K562 (cell line): ENCODE data around the gene MYH3.

Experiments
- CTCF ChIP-seq, 3 experiments: IDR thresholded peaks in 2 of 3; conservative IDR thresholded peaks in 1 of 3; 2 replicates each; pipeline ENCODE4 v1.5.1; 2011 to 2012; ENCODE audit warnings: low read length in 3 of 3, mild to moderate bottlenecking in 3 of 3, control low read depth in 2 of 3, improper control_type of control experiment in 1 of 3, inconsistent platforms in 1 of 3, low read depth in 1 of 3, mixed read lengths in 1 of 3, moderate library complexity in 1 of 3; ENCODE audit not compliant: insufficient read depth in 2 of 3
- FOXK2 ChIP-seq, 2 experiments: fragments of 450-650 bp; IDR thresholded peaks in 1 of 2; conservative IDR thresholded peaks in 1 of 2; 2 replicates each; pipeline ENCODE4 v1.6.1; 2016; ENCODE audit warnings: low read depth in 2 of 2, mild to moderate bottlenecking in 1 of 2
- GTF2F1 ChIP-seq: IDR thresholded peaks from 2 replicates; pipeline ENCODE4 v1.6.1; 2011; ENCODE audit warnings: low read depth, low read length, improper control_type of control experiment
- HOMEZ ChIP-seq: fragments of 250-450 bp; sonication (Bioruptor Pico); IDR thresholded peaks from 2 replicates; pipeline ENCODE4 v1.4.0; 2020; ENCODE audit warnings: mild to moderate bottlenecking, moderate library complexity
- JUNB ChIP-seq: fragments of 450-650 bp; formaldehyde crosslinking; conservative IDR thresholded peaks from 2 replicates; pipeline ENCODE4 v1.4.0; 2020; ENCODE audit warnings: mild to moderate bottlenecking
- TARDBP ChIP-seq: fragments of 450-650 bp; IDR thresholded peaks from 2 replicates; pipeline ENCODE4 v1.6.1; 2016

GRCh38 chr17:10646392-10646990, 10.6 kb downstream of the MYH3 start:
- TF ChIP-seq CTCF (IDR thresholded peaks at IDR 0.05 in 2 of 3, conservative IDR thresholded peaks at IDR 0.05 in 1 of 3; ENCODE audit: insufficient read depth in 2 of 3, low read depth in 1 of 3, low read length in 3 of 3) (peak; percentile 69), HOMEZ (CRISPR knock-in tag) (no peak), JUNB (no peak), TARDBP (no peak), FOXK2 (conservative IDR thresholded peaks at IDR 0.05 in 1 of 2, IDR thresholded peaks at IDR 0.05 in 1 of 2; ENCODE audit: low read depth in 2 of 2) (no peak), GTF2F1 (no peak)
